Stimulated activated CD8-positive, alpha-beta memory T cell treated with anti-CD3 and anti-CD28 coated beads, Interleukin-4, amount 100 ng/mL, for 24 hours (primary cell): ENCODE measurements around the gene MOCOS.

Experiments
- DNase-seq: peaks from one replicate; pipeline ENCODE4 v3.0.0-alpha.2; 2020; ENCODE audit warnings: low read depth

MOCOS gene

DNA sequence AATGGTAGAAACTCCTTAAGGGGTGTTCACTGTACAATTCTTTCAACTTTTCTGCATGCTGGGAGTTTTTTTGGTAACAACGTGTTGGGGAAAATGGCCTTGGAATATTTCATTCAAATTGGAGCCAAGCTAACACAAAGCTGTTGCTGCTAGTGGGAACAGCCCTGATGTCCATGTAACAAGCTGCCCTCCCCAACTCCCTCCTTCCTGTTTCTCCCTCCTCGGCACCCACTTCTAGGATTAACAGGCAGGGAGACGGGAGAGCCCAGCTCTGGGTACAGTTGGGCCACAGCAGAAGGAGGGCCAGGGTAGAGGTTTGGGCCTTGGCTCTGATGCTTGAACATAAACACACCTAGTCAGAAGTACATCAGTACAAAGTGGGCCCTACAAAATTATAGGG, 9.4 kb upstream of the MOCOS start:
- no peak for DNase-seq

DNA sequence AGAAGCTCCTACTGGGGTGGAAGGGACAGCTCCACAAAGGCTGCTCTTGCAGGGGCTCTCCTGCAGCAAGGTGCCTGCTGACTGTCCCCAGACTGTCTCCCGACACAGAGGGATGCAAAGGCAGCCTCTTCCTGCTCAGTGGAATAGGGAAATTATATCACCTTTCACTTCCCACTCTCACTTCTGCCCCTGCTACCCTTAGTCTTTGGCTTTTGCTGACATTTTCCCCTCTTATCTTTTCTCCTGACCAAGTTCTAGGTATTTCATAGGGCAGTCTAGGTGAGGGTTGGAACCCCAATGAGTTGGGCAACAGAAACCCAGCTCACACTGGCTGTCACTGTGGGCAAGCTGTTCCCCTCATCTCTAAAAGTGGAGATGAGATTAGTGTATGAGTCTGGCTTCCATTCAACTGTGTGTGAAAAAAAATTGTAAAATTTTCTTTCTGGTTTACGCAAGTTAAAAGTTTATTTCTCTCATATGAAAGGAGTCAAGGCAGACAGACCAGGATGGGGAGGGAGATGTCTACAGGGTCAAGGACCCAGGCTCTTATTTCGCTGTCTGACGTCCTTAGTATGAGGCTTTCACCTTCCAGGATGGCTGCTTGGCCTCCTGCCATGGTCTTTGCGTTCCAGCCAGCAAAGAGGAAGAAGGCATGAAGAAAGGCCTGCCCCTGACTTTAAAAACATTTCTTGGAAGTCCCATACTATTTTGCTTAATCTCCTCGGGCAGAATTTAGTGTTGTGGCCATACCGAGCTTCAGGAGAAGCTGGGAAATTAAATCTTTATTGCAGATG, 7.5 kb upstream of the MOCOS start:
- no peak for DNase-seq

DNA sequence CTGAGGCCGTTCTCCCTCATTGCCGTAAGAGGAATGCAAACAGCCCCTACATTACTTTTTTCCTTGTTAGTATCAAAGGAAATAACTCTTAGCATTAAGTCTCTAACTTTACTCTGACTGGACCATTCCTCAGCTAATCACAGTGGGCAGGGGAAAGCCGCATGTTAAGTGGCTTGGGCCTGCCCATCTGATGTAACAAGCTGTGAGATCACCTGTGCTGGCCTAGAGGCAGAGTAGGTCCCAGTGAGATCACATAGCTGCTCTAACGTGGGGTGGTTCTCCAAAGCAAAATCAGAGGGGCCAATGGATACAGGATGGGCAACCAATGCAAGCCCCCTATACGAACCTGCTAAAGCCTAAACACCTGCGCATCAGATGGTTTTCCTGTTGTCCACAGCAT, 5.9 kb upstream of the MOCOS start:
- DNase-seq, result no peak

DNA sequence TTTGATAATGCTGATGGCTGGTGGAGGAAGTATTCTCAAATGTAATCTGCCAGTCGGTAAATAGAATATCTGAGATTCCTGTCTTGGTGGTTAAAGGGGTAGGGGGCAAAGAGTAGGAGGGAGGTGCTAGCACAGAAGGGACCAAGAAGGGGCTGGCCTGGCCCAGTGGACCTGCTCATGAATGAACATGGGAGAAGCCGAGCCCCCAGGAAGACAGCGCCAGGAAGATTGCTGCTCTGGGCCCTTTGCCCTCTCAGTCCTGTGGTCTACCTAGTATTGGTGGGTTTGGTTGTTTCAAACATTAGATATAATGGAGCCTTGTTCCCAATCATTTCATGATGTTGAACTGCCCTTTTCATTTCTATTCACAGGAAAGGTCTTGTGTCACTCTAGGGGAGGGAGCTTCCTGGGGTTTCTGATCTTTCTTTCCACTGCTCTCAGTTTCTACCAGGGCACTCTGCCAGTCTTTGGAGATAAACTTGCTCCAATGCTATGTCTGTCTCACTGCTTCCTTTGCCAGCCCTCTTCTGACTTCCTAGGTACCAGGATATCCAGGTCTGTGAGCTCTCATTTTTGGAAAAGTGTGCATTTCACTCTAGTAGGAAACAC, 5.3 kb upstream of the MOCOS start:
- no peak for DNase-seq

DNA sequence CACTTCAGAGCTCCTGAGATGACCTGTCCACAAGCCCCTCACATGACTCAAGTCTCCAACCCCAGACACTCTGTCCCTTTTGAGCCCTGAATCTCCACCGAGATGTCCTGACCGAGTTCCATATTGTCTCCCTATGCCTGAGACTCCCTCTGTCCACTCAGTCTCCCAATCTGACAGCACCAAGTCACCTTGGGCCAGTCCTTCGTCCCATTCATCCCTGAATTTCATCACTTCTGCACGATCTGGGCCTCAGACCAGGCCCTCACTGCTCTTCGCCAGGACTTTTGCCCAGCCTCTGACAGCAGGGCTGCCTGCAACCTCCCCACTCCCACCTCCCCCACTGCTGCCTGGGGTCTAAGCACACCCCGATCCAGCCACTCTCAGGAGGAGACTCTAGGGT, 4.3 kb upstream of the MOCOS start:
- DNase-seq, result no peak

DNA sequence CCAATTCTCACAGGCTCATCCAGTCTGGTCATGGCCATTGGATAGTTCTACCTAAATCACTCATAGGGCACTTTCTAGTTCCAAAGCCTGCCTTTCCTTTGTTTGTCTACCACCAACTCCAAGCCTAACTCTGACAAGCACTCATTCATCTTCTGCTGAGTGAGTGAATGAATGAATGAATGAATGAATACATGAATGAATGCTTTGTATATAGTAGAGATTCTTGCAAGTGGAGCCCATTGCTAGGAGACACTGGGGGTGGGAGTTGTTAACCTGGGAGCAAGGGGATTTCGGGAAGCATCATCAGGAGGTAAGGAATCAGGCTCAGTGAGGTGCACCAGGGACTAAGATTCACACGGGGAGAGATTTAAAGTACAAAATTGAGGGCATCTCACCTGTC, 3.3 kb upstream of the MOCOS start:
- no peak for DNase-seq

DNA sequence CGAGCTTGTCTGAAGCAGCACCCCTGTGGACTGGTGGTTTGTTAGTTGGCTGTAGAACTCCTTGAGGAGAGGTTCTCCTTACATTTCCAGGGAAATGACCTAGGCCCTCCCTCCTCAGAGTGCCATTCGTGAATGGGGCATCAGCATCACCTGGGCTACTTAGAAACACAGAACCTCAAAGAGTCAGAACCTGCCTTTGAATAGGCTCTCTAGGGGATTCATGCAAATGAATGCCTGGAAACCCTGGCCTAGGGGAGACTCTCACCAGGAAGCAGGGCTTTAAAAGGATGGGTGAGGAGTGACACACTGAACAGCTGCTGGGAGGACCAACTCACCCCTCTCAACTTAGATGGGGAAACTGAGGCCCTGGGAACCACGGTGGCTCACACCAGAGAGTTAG, 2.1 kb upstream of the MOCOS start:
- DNase-seq, result no peak

DNA sequence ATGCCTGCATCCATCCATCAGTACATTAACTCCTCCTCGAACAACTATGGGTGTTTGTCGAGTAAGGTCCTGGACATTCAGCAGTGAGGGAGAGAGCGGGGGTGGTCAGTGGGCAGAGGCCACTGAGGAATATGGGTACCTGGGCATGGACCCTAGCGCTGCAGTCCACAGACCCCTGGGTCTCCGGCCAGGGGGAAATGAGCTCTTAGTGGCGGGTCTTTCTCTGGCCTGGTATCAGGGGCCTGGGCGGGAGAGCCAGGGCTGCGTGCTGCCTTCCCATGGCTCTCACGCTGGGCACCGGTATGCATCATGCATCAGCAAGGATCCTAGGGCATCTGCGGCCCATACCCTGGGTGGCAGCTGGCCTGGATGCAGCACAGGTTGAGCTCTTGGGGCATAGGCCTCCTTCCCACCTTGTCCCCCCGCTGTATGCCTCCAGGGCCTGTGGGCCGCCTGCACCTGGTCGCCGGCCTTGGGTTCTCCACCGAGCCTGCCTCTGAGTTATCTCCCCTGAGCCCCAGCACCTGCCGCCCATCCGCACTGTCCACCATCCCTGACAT, 1.3 kb upstream of the MOCOS start:
- DNase-seq, result no peak

DNA sequence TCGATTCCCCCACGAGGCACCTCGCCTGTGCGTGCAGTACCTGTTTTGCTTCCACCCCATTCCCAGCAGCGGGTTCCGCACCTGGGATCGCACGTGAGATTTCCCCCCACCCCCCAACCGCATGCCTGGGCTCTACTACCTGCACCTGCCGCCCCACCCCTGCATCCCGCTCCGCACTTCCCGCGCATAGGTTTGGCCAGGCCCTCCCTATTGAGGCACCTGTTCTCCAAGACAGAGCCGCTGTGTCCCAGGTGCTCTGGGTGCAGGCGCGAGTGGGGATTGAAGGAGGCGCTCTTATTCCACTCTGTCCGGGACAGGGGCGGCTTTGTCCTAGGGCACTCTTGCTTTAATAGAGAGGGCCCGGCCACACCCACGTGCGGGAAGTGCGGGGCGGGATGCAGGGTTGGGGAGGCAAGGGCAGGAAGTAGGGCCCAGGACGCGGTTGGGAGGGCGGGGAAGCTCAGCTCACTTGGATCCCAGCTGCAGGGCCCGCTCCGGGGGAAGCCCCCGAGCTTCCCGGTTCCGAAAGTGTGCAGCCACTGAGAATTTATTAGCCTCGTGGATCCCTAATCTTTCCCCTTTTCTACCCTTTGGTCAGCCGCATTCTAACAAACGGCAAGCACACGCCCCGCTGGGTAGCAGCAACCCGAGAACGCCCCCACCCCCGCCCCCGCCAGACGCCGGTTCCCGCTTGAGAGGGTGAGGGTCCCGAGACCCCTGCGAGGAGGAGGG, 670 bp upstream of the MOCOS start:
- no peak for DNase-seq

DNA sequence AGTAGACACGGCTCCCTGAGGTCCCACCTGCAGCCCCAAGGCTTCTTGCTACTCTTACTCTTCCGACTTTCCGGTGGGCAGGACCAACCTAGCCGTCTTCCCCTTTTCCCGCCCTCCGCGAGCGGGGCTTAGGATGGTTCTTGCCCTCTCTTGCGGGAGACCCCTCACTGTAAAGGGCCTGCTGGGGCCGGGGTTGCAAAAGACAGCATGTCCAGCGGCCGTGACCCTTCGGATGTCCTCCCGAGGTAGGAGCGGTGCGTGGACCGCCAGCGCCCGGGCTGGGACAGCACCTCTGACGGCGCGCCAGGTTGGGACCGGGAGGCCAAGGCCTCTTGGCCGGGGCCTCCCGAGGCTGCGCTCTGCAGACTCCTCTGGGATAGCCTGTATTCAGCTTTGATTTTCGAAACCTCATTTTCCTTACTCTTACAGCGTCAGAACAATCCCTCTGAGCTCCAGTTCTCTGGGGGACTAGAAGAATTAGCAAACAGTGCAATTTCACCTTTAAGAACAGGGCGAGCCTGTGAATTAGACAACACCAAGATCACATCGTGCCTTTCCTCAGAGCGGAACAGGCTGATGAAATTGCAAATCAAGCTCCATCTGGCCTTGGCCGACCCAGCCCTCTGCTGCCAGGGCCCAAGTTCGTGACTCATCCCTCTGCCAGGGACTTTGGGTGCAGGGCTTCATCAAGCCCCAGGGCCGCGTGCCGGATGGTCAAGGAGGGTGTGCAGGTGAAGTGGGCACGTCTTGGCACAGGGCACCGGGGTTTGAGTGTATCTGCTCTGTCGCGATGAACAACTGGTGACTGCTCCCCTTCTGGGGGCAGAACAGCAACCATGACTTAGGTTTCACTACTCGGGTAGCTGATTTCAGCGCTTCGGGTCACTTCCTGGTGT, 777 bp downstream of the MOCOS start:
- DNase-seq, result no peak

DNA sequence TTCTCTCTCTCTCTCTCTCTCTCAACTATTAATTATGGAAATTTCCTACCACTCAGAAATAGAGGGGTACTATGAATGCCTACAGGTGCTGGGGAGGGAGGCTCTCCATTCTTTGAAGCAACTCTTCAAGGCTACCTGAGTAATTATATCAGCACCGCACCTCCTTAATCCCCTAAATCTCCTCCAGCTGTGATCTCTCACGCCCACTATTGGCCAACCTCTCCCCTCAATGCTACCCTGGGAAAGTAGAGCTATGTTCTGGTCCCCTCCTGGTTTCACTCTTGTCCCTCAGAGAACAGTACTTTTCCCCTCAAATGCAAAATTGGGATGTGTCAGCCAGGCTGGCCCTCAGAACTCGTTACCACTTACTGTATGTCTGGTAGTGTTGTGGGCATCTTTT, 1.6 kb downstream of the MOCOS start:
- DNase-seq, result no peak

DNA sequence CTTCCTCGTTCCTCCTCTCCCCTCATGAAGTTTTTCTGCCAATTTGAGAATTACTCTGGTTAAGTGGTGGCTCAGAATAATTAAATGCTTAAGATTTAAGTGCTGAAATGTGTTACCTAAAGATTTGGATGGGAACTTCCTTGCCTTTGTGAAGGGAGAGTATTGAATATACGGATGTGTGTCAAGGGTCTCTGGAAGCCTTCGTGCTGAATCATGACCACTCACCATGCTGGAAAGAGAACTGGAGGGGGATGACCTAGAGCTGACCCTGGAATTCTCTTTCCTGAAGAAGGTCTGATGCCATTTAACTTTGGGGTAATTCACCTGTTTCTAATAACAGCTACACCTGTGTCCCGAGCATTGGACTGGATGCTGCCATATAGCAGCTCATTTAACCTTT, 2.2 kb downstream of the MOCOS start:
- no peak for DNase-seq

DNA sequence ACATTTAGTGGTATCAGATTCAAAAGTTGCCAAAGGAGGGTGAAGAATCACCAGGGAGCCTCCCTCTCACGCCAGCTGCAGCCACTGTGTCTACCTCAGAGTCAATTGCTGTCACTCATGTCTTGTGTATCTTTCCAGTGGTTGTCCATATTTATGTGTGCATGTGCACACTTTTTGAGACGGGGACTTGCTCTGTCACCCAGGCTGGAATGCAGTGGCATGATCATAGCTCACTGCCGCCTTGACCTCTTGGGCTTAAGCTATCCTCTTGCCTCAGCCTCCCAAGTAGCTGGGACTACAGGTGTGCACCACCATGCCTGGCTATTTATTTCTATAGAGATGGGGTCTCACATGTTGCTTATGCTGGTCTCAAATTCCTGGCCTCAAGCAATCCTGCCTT, 4.0 kb downstream of the MOCOS start:
- DNase-seq, result no peak

DNA sequence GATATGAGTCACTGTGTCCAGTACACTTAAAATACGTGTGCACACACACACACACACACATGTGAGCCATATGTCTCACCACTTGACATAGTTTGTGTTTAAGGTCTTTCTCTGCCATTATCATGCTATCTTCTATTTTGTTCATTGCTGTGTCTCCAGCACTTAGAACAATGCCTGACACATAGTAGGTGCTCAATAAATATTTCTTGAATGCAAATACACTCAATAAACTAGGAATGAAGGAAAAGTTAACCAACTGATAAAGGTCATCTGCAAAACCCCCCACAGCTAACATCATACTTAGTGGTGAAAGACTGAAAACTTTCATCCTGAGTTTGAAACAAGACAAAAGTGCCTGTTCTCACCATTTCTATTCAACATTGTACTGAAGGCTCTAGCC, 4.4 kb downstream of the MOCOS start:
- no peak for DNase-seq

DNA sequence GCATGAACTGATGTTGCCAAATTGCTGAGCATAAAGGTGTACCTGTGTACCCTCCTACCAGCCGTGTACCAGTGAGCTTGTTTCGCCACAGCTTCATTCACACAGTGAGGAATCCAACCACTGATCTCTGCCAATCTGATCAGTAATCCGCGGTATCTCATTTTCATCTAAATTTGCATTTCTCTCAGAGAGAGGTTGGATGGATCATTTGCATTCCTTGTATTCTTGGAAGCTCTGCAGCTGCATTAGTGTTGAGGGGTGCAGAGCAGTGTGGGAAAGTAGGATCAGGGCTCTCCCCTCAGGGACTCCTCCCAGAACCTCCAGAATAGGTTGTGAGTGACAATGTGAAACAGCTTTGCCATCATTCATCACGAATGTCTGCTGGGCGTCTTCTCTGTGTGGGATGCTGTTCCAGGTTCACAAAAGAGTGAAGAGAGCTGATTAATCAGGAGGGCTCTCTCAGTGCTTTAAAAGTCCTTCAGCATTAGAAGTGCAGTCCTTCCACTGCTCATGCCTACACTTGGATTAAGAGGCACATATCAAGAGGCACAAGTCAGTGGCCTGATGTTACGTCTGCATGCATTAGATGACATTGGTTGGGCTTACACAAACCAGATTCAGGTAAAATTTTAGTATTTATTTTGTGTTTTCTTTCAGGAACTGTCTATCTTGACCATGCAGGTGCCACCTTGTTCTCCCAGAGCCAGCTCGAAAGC, 7.5 kb downstream of the MOCOS start:
- no peak for DNase-seq

DNA sequence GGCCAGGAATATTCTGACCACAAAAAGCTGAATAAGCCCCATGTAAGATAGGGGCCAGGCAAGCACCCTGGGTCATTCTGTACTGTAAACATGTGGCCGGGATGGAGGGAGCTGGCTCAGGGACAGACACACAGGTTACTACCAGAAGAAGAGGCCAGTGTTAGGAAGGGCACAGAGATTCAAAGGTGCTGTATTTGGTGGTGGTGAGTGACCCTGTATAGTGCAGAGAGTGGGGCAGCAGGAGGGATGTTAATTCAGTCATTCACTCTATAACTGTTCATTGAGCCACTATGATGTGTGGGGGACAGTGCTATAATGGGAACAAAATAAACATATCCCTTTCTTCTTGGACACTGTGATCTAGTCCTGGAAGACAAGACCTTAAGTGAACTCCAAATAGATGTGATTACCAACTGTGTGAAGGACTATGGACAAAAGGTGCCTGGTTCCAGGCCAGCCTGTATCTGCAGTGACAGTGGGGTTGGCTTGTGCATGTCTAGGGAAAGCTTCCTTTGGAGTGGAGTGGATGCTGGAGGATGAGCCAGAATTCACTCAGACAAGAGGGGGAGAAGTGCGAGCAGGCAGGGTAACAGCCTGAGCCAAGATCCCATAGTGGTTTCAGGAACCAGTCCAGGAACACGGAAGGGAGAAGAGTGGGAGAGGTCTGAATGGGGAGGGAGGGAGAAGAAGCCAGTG, 8.3 kb downstream of the MOCOS start:
- DNase-seq, result no peak

DNA sequence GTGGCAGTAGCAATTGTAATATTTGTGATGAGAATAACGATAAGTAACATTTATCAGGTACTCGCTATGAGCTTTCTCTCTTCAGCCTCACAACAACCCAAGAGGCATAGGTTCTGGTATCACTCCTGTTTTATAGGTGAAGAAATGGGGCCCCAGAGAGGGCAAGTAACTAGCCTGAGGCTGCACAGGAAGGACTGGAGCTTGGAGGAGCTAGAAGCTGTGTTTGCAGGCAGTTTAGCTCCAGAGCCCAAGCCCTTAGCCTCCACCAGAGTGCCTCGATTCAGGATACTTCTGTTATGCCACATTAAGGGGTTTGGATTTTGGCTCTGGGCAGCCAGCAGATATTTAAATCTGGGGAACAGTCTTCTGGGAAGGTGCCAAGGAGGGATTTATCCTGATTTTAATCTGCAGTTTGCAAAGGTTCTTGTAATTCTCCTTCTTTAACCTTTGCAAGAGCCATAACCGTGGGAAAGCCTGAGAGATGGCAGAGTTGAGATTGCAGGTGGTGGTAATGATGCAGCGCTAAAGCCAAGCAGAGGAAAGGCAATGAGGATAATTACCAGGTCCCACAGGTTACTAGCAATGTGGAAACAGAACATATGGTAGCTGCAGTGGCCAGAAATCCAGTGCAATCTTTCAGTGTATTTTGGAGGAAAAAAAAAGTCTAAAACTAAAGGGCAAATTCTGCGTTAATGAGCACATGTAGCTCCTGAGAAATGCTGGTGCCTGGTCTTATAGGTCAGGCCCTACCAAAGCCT, 9.1 kb downstream of the MOCOS start:
- no peak for DNase-seq

DNA sequence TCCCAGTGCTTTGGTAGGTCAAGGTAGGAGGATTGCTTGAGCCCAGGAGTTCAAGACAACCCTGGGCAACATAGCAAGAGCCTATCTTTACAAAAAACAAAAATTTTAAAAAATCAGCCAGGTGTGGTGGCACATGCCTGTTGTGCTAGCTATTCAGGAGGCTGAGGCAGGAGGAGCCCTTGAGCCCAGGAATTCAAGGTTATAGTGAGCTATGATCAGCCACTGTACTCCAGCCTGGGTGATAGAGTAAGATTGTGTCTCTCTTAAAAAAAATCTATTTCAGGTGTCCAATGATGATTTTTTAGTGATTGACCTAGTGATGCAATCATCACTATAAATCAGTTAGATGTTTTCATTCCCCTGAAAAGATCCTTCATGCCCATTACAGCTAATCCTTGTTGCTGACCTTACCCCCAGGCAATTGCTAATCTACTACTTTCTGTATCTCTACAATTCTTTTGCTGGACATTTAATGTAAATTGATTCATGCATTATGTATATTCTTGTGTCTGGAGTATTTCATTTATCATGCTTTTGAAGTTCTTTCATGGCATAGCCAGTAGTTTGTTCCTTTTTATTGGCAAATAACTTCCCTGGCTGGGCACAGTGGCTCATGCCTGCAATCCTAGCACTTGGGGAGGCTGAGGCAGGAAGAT, 10.3 kb downstream of the MOCOS start:
- no peak for DNase-seq

DNA sequence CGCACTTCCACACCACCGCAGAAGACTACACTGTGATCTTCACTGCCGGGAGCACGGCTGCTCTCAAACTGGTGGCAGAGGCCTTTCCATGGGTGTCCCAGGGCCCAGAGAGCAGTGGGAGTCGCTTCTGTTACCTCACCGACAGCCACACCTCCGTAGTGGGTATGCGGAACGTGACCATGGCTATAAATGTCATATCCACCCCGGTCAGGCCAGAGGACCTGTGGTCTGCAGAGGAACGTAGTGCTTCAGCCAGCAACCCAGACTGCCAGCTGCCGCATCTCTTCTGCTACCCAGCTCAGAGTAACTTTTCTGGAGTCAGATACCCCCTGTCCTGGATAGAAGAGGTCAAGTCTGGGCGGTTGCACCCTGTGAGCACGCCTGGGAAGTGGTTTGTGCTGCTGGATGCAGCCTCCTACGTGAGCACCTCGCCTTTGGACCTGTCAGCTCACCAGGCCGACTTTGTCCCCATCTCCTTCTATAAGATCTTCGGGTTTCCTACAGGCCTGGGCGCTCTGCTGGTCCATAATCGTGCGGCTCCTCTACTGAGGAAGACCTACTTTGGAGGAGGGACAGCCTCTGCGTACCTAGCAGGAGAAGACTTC, 12.5 kb downstream of the MOCOS start:
- DNase-seq, result no peak
